Activated T-cell treated with anti-CD3 and anti-CD28 coated beads, Interleukin-2, amount 50 U/mL, for 1 hour (primary cell): ENCODE results near the gene KCNK17.

Experiments
- DNase-seq: peaks from one replicate; pipeline ENCODE4 v3.0.0-alpha.2; 2020

The KCNK17 gene

DNA sequence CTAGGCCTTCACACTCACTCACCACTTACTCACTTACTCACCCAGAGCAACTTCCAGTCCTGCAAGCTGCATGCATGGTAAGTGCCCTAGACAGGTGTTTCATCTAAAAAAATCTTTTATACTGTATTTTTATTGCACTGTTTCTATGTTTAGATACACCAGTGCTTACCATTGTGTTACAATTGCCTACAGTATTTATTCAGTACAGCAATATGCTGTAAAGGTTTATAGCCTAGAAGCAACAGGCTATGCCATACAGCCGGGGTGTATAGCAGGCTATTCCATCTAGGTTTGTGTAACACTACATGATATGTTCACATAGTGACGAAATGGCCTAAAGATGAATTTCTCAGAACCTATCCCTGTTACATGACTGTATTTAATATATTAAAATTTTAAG lies 47.8 kb downstream of the KCNK17 start:
- DNase-seq, result no peak

DNA sequence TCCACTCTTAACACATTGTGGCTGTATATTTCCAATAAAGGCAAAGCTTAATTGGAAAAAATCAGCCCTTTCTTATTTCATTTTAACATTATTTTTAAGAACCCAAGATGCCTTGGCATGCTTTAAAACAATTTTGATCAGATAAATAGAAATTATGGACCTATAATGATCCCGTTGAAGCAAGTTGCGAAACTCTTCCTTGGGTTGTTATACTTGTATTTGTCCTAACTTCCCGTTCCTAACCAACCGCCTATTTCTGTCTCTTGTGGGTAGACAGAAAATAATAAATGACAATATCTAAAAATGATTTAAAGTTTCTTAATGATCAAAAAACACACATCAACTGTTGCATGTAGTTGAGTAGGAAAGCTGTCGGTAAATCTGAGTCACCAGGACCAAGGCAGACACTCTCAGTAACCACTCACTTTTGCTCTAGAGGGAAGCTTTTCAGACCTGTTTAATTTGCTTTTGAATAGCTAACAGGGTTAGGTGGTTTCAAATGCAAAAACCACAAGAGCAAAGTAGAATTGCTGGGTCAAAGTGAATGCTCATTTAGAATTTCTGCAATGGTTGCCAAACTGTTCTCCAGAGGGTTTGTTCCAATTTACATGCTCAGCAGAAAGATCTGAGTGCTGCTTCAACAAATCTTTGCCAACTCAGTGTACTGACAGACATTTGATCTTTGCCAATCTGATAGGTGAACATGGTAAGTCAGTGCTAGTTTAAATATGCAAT lies 50.7 kb downstream of the KCNK17 start:
- DNase-seq, result no peak

DNA sequence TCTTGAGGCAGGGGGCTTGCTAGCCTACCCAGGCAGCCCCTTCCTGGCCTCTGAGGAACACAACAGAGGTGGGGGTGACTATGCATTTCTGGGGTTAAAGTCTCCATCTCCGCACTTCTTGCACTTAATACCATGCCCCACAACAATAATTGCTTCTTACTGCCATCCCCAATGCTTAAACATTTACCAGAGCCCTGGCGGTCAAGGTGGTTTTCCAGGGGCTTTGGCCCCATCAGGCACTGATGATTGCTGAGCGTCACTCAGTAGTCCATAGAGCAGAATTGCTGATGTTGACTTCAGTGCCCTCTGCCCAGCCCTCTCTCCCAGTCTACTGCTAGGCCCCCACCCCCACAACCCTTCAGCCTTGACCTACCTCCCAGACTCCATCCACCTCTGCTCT lies 52.5 kb downstream of the KCNK17 start:
- no peak for DNase-seq

DNA sequence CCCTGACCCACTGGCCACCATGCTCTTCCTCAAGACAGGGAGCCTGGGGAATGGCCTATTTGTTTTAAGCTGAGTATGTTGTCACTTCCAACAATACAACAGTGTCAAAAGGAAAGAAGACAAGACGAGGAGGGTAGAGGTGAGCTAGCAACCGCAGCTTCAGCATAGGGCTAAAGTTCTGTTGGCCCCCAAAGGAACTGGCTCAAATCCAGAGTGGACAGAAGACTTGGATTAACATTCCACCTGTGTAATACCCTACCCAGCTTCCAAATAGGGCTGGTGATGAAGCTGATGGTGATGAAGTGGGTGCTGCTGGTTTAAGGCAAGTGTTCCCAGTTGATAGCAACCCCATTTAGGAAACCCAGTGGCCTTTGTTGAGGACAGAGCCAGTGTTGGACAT lies 53.3 kb downstream of the KCNK17 start:
- no peak for DNase-seq

DNA sequence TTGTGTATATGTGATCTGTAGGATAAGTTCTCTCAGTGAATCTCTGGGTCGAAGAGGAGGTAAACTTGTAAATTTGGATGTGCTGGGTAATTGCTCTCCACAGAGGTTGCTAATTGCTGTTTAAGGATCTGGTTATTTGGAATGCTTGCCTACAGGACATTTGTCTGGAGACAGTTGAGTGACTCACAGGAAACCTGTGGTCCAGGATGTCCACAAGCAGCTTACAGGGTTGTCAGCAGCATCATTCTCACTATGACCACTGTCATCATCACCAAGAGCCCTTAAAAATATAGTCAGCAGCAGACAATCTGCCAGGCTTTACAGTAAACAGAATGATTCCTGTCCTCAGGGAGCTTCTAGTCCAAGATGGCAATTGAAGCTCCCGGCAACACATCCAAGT lies 53.8 kb downstream of the KCNK17 start:
- no peak for DNase-seq

DNA sequence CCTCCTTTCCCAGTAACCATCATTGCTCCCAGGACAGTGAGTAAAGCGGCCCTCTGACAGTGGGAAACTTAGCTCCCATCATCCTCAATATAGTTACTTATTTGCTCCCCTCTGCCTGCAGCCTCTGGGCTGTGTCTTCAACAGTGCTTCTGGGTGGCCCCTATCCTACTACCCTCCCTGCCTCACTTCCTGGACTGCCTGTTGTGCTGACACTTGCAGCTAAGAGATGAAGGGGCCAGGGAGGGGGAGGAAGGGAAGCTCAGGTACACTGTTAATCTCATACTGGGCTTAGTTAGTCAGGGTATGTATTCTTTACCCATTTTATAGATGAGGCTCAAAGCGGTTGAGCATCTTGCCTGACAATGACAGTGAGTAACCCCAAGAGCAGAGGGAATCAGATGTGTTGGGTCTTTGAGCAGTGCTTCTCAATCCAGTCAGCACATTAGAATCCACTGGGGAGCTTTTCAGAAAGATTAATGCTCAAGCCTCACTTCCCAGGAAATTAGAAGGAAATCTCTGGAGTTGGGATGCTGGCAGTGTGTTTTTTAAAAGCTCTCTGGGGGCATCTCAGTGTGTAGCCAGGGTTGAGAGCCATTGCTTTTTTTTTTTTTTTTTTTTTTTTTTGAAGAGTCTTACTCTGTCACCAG lies 57.8 kb downstream of the KCNK17 start:
- DNase-seq, result no peak

DNA sequence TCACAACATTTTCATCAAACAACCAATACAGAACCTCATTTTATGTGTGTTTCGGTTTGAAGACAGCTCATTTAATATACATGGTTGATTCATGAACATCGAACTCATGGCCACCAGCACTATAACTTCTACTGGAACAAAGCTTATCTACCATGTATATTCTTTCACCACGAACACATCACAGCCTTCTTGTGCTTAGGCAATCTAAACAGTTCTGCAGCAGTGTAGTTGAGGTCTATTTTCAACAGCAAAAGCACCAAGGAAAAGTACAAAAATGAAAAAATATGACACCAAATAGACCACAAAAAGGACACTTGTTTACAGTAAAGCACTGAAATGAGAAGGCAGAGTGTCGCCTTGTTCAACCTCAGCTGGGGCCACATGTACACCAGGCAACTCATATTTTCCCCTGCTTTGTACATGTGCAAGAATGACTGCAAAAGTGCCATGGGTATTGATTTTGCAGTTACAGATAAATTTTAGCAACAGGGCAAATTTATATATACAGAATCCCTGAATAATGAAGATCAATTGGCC lies 59.2 kb downstream of the KCNK17 start:
- DNase-seq, result no peak

DNA sequence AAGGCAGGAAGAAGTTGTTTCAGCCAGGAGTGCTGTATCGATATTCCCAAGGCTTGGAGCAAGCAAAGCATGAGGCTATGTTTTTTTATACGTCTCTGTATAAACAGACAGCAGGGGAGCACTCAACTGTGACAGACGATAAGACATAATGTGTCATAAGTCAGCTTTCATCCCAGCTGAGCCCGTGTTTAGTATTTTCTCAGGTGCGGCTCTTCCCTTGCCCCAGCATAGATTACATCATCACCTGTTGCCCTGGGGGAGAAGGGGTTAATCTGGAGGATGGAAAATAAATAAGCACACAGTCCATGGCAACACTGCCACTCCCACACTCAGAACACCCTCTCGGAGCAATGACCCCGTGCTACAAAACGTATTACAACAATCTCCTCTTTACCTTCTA lies 62.8 kb downstream of the KCNK17 start:
- DNase-seq, result no peak

DNA sequence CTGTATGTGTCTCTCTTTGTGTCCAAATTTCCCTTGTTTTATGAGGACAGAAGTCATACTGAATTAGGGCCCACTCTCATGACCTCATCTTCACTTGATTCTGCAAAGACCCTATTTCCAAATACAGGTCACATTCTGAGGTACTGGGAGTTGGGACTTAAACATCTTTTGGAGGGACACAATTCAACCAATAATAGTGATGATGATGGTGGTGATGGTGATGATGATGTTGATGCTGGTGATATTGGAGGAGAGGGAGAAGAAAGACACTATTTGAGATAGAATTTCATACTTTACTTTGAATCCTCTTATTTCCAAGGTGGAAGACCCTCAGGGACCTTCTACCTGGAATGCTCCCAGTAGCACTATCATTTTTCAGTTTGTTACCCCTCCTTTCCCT lies 63.7 kb downstream of the KCNK17 start:
- DNase-seq, result no peak

DNA sequence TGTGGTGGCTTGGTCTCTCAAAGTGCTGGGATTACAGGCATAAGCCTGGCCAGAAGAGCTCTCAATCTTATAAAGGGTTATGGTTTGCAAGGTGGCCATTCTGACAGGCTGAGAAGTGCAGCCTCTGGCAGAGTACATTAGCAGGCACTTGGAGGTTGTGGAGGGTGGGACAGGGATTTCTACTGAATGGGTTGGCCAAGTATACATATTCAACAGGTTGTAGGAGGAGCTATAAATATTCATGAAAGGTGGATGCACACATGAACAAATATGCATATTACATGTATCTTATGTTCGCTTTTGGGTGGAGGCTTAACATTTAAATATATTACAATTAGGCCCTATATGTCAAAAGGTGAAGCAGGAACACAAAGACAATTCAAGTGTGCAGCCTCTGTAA lies 64.9 kb downstream of the KCNK17 start:
- DNase-seq, result no peak
